Caco-2 (cell line): Measurements from ENCODE around the gene RCVRN. TPM values are rescaled to one million over a fixed set of nuclear protein-coding genes. Genes with fewer than 3 reads are reported as not detected.

Experiments
- BruUV-seq: library from RNA; stranded (reverse); fragments of 400-500 nt; replicated peaks from 2 replicates; lab custom pipeline; 2021; lab: Mats Ljungman, UMichigan
- CTCF ChIA-PET: fragments of 300-600 bp; sonication (Branson Sonifier 250); formaldehyde crosslinking; loops from one replicate; lab custom pipeline; 2022; ENCODE audit warnings: antibody characterized with exemption; lab: Charles Lee
- POLR2A ChIA-PET: fragments of 300-600 bp; sonication (Branson Sonifier 250); formaldehyde crosslinking; loops from one replicate; lab custom pipeline; 2022; ENCODE audit warnings: antibody characterized with exemption; lab: Charles Lee
- DNase-seq, 2 experiments: peaks; one replicate each; pipeline versions ENCODE4 v3.0.0 to v3.0.0-alpha.2; 2020 to 2022
- H3K27me3 ChIP-seq: replicated peaks from 2 replicates; pipeline ENCODE4 v1.6.0; 2011; ENCODE audit warnings: low read length; ENCODE audit not compliant: control insufficient read depth, insufficient read depth
- H3K36me3 ChIP-seq: 2 replicates; pipeline ENCODE4 v1.5.1; 2011; ENCODE audit warnings: low read length; ENCODE audit not compliant: control insufficient read depth, insufficient read depth
- H3K4me1 ChIP-seq: fragments of 250-450 bp; sonication (Bioruptor Pico); 2 replicates; pipeline ENCODE4 v1.5.1; 2020; ENCODE audit warnings: mild to moderate bottlenecking
- H3K4me3 ChIP-seq: 2 replicates; pipeline ENCODE4 v1.5.1; 2011; ENCODE audit warnings: low read depth, mild to moderate bottlenecking, control low read depth, low read length
- H3K9me3 ChIP-seq: fragments of 250-450 bp; sonication (Bioruptor Pico); 2 replicates; pipeline ENCODE4 v1.5.1; 2020; ENCODE audit warnings: mild to moderate bottlenecking, moderate library complexity
- H3K27ac Mint-ChIP-seq: one replicate; pipeline ENCODE4 v1.8.0; 2022; ENCODE audit warnings: mixed read lengths; ENCODE audit not compliant: unreplicated experiment
- H3K27me3 Mint-ChIP-seq: one replicate; pipeline ENCODE4 v1.8.0; 2022; ENCODE audit warnings: mixed read lengths; ENCODE audit not compliant: insufficient read depth, unreplicated experiment
- H3K36me3 Mint-ChIP-seq: one replicate; pipeline ENCODE4 v1.8.0; 2022; ENCODE audit warnings: mild to moderate bottlenecking, mixed read lengths; ENCODE audit not compliant: insufficient read depth, unreplicated experiment
- H3K4me1 Mint-ChIP-seq: one replicate; pipeline ENCODE4 v1.8.0; 2022; ENCODE audit warnings: low read depth, mixed read lengths; ENCODE audit not compliant: unreplicated experiment
- H3K4me3 Mint-ChIP-seq: one replicate; pipeline ENCODE4 v1.8.0; 2022; ENCODE audit warnings: mild to moderate bottlenecking, moderate library complexity, mixed read lengths; ENCODE audit not compliant: unreplicated experiment
- H3K9me3 Mint-ChIP-seq: one replicate; pipeline ENCODE4 v1.8.0; 2022; ENCODE audit warnings: mixed read lengths; ENCODE audit not compliant: unreplicated experiment
- CTCF ChIP-seq, 2 experiments: fragments of 200-600 bp in 1 of 2; IDR thresholded peaks; 1 replicate in 1 of 2; 2 replicates in 1 of 2; pipeline versions ENCODE4 v1.5.1 to v1.8.0; 2011 to 2022; ENCODE audit warnings: antibody characterized with exemption in 1 of 2, control low read depth in 1 of 2, inconsistent platforms in 1 of 2, low read depth in 1 of 2, low read length in 1 of 2, mild to moderate bottlenecking in 1 of 2, moderate library complexity in 1 of 2; ENCODE audit not compliant: insufficient read depth in 1 of 2, severe bottlenecking in 1 of 2, unreplicated experiment in 1 of 2
- intact Hi-C: fragments of 100-400 bp; cut with micrococcal nuclease; formaldehyde crosslinking; loops from one replicate; pipeline ENCODE4 v1.10.0; 2022; ENCODE audit not compliant: unreplicated experiment
- total RNA-seq: library from RNA; stranded (reverse); gene quantifications from 2 replicates; pipeline ENCODE4 v1.2.3, GENCODE V29; 2022

RCVRN gene
- total RNA-seq, 1 experiment from 2014 or later = not detected

- Histone ChIP-seq H3K4me3 (no peak overlapping the region), H3K9me3 (no peaks in the 10 kb centered on the region), H3K36me3 (no peaks in the 10 kb centered on the region), H3K4me1 (no peaks in the 10 kb centered on the region), H3K27me3 (no peaks in the 10 kb centered on the region)
- POLR2A ChIA-PET = no interaction called here
- no peak for TF ChIP-seq CTCF (IDR thresholded peaks at IDR 0.05; ENCODE audit: insufficient read depth in 1 of 2, low read depth in 1 of 2, low read length in 1 of 2, severe bottlenecking in 1 of 2, unreplicated experiment in 1 of 2)
- H3K36me3 Mint-ChIP-seq = no peaks in the 10 kb centered on the region
- H3K27me3 Mint-ChIP-seq = peaks cover 7% of the 10 kb centered on the region
- CTCF ChIA-PET = no interaction called here
- no peaks in the 10 kb centered on the region for H3K4me1 Mint-ChIP-seq
- H3K4me3 Mint-ChIP-seq = no peak overlapping the region
- BruUV-seq = no TSS peak
- no peak for DNase-seq
- no peak overlapping the region for H3K27ac Mint-ChIP-seq
- intact Hi-C loops = no loop called here
- H3K9me3 Mint-ChIP-seq = no peaks in the 10 kb centered on the region
Measured at GRCh38 chr17:9907883-9908648, 3.0 kb upstream of the RCVRN start.

GRCh38 chr17:9907131-9907530 is 2.1 kb upstream of the RCVRN start:
- H3K27me3 Mint-ChIP-seq = peaks cover 3% of the 10 kb centered on the region
- POLR2A ChIA-PET = no interaction called here
- TF ChIP-seq CTCF (IDR thresholded peaks at IDR 0.05; ENCODE audit: insufficient read depth in 1 of 2, low read depth in 1 of 2, low read length in 1 of 2, severe bottlenecking in 1 of 2, unreplicated experiment in 1 of 2) = no peak

GRCh38 chr17:9906616-9907015 is 1.5 kb upstream of the RCVRN start:
- Mint-ChIP-seq H3K27me3 (peaks cover 3% of the 10 kb centered on the region), H3K36me3 (no peaks in the 10 kb centered on the region), H3K4me3 (no peak overlapping the region), H3K4me1 (no peaks in the 10 kb centered on the region), H3K27ac (no peak overlapping the region), H3K9me3 (no peaks in the 10 kb centered on the region)
- Histone ChIP-seq H3K27me3 (no peaks in the 10 kb centered on the region), H3K4me3 (no peak overlapping the region), H3K4me1 (no peaks in the 10 kb centered on the region), H3K36me3 (no peaks in the 10 kb centered on the region), H3K9me3 (no peaks in the 10 kb centered on the region)
- CTCF ChIA-PET = no interaction called here
- POLR2A ChIA-PET = no interaction called here
- TF ChIP-seq CTCF (IDR thresholded peaks at IDR 0.05; ENCODE audit: insufficient read depth in 1 of 2, low read depth in 1 of 2, low read length in 1 of 2, severe bottlenecking in 1 of 2, unreplicated experiment in 1 of 2) = no peak
- intact Hi-C loops = no loop called here
- BruUV-seq = no TSS peak
- DNase-seq = no peak

More at GRCh38 chr17:9907131-9907530, 2.1 kb upstream of the RCVRN start:
- no peak overlapping the region for H3K27ac Mint-ChIP-seq
- H3K9me3 Mint-ChIP-seq = no peaks in the 10 kb centered on the region
- no peaks in the 10 kb centered on the region for H3K36me3 Mint-ChIP-seq
- intact Hi-C loops = no loop called here
- CTCF ChIA-PET = no interaction called here
- Histone ChIP-seq H3K4me1 (no peaks in the 10 kb centered on the region), H3K27me3 (no peaks in the 10 kb centered on the region), H3K36me3 (no peaks in the 10 kb centered on the region), H3K9me3 (no peaks in the 10 kb centered on the region), H3K4me3 (no peak overlapping the region)
- no peaks in the 10 kb centered on the region for H3K4me1 Mint-ChIP-seq
- no TSS peak for BruUV-seq
- H3K4me3 Mint-ChIP-seq = no peak overlapping the region
- no peak for DNase-seq
